ENCODE data around the gene STK17A.

Gene STK17A

DNA sequence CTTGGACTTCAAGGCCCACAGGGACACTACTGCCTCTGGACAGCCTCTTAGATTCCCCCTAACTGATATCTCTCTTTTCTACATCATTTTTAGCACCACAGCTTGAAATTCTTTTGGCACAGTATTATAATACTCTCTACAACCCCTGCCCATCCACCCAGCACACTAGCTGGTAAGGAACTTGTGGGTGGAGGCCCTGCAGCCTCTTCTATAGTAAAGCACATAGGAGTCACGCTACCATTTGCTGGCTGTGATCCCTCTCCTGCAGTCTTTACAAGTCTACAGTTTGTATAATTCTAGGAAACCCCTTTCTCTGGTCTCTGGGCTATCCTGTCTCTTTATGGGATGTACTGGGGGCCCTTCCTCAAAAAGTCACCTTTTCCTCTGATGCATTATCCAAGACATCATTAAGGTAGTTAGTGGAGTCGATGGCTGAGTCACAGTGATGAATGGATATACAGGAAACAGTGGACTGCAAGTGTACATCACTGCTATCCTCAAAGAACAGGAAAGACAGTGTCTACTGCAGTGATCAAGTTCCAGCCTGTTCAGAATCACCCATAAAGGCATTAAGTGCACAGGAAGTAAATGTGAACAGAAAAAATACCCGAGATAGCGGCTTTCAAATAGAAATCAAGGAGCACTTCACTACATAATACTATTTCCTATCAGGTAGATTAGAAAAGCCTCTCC, 54.4 kb downstream of the STK17A start:
- DNase-seq: peak; percentile 23

DNA sequence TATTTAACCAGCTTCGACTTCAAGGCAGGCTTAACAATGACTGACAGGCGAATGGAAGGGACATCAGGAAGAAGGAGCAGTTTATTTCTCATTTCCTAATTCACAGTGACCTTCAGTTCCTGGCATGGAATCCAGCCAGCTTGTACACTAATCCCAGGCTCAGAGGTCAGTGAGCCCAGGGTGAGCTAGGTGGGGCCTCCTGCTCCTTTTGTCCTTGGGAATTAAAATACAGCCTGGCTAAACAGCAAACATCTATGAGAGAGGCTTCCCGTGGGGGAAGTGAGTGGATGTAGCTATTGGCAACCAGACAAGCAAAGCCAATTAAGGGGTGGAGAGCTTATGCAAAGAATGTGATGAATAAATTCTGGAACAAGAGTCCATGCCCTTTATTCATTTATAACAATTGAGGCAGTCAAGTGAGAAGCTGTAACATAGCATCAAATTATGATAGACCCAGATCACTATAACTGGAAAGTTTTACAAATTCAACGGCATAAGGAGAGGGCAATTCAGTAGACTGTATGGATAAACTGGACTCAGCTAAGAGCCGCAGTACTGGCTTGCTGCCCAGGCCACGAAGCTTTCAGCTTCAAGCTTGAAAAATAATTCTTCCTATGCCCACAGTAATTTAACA, 57.1 kb downstream of the STK17A start:
- no peak for DNase-seq

DNA sequence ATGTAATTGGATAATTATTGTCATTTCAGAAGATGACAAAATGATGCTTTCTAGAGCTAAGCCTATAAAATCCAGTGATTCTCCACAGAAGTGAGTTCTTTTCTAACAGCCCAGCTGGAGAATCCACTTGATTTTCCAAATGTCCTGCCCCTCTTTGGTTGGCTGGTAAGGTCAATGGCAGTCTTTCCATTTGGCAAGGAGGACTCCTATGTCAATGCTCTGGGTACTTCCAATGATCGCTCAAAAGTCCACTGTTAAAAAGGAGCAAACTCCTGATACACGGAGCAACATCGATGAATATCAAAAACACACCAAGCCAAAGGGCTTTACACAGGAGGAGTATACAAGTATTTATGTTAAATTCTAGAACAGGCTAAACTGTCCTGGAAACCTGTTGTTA, 57.8 kb downstream of the STK17A start:
- no peak for DNase-seq

DNA sequence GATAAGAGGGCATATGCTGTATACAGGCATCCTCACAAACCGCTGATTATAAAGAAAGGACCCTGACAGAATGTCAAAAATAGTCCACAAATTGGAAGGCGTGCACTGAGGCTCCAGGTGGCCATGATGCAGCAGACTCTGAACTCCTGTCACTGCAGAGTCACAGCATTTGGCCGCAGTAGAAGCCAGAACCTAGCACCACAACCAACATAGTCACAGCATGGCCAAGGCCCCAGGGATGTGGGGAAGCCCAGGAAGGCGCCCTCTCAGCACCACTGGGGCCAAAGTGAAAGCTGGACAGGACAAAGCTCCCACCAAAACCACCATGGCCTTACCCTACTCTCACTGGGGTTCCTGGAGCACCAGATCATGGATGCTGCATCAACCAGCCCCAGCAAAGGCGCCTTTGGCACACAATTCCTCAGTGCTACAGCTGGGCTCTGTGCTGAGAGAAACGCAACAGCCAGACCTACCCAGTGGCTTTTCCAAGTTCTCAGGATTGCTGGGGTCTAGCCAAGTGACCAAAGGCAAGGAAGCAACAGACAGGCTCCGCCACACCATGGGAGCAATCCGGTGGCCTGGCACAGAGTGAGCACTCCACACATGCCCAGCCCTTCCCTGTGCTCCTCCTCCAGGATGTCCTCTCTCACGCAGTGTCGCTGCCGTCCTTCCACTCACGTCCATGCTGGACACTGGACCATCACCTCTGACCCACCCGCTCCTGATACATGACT, 60.2 kb downstream of the STK17A start:
- no peak for DNase-seq

DNA sequence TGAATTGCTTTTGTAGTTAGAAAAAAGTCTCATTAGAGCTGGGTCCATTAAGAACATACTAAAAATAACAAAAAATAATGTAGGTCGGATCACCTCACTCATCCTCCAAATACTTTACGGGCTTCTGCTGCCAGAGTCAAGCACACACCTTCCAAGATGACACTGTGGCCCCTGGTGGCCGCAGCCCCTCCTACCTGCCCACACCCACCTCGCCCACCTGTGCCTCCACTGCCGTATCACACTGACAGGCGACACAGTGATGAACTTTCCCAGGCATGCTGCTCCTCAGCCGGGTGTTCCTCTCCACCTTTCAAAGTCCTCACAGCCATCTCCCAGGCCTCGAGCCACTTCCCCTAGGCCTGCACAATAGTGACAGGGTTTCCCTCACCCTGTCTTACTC, 60.9 kb downstream of the STK17A start:
- no peak for DNase-seq

DNA sequence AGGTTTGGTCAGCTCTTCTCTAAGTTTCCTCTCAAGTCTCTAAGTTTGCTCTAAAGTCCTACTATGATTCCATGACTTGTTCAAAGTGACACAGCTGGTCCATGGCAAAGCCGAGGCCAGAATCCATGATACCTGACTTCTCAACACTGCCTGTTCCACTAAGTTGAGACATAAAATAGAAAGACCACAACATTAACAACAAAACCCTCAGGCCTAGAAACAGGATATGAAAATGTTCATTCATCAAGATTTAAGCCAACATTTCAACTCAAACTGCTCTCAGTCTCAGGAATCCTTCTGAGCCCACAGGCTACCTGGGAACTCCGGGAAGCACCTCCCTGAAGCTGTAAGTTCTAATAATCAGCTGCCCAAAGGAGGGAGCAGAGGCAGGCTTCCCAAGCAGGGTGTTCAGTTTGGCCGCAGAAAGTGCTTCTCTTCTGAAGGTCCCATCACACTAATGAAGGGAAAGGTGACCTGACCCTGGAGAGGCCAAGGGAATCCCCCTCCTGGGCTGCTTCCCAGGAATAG, 62.9 kb downstream of the STK17A start:
- DNase-seq: no peak

DNA sequence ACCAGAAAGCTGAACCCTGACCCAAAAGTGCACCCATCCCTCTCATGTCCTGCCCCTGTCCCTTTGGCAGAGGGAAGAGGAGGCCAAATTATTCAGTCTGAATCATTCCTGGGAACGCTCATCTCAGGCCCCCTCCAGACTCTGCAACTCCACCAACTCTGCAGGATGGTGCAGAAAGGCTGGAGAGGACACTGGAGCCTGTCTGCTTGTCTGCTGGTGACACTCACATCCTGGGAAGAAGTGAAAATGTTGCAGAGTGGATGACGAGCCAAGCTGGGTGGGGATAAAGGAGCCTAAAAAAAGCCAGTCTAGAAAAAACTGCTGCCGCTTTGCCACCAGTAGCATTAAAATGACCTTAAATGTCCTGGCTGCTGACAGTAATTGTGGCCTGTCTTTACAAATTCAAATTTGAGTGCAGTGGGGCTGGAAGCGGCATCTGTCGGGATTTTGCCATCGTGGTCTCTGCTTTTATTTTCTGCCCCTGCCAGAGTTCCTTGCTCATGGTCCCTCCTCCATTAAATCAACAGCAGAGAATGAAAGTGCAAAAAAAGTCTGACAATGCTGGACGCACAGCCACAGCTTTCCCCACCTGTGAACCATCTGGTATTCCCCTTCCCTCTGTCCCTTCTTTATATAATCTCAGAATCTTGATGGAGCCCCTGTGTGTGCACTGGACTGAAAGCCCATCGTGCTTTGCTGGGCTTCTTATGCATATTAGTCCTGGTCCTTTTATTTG, 63.9 kb downstream of the STK17A start:
- DNase-seq: no peak

DNA sequence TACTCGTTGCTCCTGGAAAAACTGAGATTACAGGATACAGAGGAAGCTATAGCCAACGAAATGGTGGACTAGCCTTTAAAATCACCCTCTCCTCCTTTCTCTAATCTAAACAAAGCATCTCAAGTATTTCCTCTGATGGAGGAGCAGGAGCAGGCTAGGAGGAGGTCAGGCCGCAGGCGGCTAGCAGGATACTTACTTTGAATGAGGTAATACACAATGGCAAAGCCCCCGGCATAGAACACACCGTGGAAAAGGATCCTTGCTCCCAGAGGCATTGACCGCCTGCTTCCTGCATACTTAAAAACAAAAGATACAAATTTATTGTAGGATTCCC, 64.4 kb downstream of the STK17A start:
- no peak for DNase-seq

DNA sequence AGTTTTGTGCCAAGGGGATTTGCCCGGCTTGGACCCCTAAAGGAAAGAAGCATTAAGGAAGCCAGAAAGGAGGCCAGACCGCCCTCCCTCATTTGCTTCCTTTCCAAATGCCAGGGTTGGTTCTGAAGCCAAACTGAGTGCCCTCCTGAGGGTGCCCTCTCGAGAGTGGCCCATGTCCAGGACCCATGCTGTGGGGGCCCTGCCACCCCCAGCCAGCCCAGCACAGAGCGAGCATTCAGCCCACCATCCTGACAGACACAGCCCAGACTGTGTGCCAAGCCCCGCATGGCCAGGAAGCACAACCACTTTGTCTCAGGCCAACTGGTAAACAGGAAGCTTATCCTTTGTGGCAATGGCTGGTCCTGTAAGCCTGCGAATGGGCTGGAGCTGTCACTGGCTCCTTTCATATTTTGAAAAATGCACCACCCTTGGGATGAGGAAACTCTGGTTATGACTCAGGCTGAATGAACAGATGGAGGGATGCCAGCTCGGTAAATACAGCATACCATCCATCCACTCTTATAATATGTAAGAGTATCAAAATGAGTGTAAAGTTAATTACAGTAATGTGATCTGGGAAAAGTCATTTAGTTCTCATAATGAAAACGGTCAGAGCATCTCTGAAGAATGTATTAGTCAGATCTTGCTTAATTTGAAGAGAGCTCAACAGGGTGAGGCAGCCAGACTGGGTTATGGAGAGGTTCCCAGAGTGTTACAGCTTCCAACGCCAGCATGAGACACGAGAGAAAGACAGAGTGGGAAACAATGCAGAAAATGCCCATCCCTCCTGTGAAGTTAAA, 65.0 kb downstream of the STK17A start:
- DNase-seq: peak; percentile 91

DNA sequence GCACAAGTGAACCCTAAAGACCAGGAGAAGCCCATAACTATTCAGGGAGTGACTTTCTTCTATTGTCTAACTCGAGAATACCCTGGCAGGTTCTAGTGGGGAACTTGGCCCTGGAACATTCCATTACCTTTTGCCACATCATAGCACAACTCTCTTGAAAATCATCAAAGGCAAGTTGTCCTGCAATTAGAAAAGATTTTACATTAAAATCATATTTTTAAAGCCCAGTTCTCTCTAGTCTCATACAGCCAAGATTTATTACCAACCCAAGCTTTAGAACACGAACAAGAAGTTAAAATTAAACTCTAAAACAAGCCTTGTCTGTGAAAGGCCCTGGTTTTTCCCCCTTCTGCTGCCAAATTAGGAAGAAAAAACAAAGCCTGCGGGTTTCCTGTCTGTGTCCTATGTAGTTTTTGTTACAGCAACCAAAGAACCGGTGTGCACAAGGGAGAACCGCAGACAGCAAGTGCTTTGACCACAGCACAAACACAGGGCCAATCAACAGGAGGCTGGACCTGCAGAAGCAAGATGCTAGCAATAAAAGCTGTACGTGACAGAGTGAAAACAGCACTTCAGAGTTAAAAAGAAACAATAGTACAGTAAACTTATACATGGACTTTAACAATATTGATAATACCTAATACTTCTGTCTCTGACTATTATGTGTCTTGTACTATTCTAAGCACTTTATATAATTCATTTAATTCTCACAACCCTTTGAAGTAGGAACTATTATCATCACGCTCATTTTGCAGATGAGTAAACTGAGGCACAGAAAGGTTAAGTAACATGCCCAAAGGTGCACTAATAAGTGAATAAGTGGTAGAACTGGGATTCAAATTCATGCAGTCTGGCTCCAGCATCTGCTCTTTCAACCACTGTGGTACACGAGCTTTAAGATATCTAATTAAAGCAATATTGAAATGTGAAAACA, 65.8 kb downstream of the STK17A start:
- peak; percentile 92 for DNase-seq

DNA sequence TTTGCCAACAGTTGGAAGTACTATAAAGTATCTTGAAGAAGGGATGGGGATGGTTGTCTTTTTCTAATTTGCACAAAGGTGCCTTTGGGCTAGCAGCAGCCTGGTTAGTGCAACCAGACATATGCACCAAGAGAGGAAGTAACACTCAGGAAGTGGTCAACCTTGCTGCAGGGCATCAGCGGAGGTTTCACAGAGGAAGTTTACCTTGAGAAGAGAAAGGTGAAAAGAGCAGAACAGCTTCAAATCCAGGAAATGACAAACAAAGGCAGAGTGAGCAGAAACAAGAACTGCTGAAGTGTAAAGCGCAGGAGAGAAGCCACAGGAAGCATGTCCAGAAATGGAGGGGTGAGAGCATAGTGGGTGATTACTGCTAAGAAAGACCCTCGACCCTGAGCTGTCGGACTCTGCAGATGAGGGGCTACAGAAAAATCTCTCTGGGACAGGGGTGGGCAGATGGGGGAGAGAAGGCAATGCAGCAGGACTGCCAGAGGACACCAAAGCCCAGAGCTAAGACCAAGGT, 66.9 kb downstream of the STK17A start:
- DNase-seq: peak; percentile 92

DNA sequence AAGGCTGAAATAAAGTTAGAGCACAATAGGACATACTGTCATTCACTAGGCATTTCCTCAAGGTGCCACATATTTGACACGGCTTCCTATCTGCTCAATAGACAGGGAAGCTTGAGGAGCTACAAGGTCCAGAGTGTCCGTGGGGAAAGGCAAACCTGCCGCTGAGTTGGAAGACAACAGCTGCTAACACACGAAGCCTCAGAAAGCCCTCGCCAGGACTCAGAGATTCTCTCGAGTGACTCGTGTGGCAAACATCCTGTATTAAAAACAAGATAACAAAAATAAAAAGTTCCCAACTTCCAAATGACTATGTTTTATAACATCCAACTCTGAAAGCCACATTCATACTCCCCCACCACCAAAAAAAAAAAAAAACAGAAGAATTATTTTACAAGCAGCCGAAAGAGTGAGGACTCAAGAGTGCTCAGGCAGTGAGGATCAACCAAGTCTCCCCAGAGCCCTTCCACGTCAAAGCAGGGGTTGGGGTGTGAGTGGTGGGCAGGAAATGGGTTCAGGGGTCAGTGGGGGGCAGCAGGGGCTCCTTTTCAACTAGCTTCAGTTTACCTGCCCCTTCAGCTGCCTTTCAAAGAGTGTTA, 67.6 kb downstream of the STK17A start:
- peak; percentile 41 for DNase-seq

DNA sequence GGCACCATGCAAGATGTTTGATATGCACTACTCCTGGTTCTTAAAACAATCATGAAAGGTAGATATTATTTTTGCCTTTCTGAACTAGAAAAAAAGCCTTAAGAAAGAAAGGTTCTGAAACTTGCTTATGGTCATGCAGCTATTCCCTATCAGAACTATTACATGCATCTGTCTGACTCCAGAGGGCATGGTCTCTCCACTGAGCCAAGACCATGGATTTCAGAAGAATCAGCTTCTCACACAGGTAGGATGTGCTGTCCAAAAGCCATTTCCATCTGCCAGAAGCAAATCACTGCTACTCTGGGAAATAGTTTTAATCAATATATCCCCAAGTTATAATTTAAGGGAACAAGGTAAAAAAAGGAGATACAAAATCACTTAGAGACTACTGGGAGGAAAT, 69.5 kb downstream of the STK17A start:
- DNase-seq: no peak

DNA sequence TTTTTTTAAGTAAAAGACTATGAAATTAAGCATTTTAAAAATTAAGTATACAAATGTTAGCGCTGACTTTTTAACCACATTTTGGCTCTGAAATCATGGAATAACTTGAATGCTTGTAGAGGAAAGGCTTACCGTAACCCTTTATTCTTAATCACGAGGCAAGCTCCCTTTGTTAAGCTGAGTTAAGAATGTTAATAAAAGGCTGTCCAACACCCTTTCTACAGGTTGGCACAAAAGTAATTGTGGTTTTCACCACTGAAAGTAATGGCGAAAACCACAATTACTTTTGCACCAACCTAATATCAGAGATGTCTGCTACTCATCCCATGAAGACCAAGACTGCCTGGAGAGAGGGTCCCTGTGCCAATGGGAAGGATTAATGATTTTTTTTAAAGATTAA, 70.6 kb downstream of the STK17A start:
- no peak for DNase-seq

DNA sequence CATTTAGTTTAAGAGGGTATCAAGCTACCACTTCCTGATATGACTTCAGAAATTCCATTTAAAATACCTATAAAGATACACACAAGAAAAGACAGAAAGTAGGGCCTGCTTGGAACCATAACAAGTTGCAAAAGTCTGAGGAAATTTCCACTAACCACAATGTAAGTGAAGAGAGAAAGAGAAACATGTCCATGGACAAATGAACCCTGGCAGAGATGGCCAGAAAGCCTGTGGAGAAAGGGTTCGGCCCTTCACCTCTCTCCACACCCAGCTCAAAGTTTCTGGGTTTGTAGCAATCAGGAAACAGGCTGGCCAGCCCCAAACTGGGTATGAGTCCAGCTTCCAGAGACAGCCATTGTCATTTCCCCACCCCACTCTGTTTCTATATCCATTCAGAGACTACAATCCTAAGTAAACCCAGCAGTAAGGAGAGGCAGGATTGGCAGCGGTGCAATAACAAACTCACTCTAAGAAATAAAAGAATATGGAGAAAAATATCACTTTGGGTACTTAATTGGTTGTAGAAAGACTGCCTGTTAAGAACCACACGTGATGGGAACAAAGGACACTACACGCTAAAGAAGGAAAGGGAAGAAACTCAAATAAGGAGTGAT, 71.1 kb downstream of the STK17A start:
- DNase-seq: no peak

DNA sequence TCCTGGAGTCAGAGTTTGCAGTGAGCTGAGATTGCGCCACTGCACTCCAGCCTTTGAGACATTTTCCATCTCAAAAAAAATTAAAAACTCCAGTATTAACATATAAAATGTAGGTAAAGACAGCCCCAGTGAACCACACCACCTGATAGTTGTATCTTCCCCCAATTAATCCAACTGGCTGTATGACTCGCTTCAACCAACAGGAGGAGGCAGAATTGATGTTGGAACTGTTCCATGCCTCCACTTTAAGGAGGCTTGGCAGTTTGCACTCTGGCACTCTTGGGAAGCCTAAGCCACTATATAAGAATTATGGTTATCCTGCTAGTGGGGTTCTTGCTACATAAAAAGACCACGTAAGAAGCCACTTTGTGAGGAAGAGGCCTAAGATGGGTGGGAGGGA, 72.7 kb downstream of the STK17A start:
- no peak for DNase-seq

DNA sequence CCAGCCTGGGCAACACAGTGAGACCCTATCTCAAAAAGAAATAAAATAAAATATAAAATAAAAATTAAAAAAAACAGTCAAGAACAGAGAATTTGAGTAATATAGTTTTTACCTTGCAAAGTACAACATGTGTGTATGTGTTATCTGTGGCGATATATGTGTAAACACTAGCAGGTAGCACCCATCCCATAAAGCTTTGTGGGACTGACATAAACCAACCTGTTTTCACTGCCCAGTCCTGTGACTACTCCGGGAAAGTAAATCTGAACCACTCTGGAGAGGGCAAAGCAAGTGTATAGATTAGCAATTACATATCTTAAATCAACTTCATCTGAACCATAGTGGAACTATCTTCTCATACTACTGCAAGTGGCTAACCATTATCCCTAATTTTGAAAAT, 74.1 kb downstream of the STK17A start:
- DNase-seq: no peak

DNA sequence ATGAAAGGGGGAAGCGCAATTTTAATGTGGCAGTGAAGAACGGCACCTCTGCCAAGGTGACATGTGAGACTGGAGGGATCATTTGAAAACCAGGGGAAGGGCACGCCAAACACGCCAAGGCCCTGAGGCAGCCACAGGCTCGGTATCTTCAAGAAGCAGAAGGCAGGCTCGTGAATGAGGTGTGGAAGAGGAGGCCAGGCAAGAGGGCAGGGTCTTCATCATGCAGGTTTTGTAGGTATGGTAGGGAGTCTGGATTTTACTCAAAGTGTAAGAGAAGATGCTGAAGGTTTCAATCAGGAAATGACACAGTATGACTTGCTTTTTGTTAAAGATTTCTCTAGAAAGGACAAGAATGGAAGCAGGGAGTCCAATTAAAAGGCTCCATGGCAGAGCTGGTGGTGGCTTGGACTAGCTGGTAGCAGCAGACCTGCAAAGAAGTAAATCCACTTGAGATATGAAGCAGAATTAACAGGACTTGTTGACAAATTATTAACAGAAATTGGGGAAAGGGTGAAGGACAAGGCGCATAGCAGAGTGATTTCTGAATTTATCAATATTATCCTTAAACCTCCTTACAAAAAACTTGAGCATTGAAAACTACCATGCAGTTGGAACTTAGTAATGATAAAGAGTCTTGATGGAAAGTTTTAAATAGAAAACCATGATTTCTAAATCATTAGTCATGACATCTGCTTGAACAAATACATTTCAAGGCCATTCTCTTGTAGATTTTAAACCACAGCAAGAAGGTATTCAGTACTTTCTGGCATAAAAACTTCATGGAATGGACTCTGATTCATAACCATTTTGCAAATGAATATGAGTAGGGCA, 76.0 kb downstream of the STK17A start:
- peak; percentile 79 for DNase-seq

DNA sequence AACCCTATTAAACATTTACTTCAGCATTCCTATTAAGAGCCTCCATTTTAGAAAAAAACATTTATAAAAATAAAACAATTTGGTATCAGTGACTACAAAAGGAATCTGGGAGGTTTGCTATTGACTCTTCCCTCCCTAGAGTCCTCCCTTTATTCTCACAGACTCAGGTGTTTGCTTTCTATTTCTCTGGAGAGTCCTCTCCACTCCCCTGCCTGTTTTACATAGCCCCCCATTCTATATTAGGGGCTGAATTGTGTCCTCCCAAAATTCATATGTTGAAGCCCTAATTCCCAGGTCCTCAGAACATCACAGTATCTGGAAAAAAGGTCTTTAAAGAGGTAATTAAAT, 76.6 kb downstream of the STK17A start:
- DNase-seq: no peak

Measured in activated CD4-positive, alpha-beta T cell treated with anti-CD3 and anti-CD28 coated beads, Interleukin-2, Interleukin-6, amounts not matched to agents 100 ng/mL and 50 ng/mL, durations not matched to agents 16 hours and 8 hours (primary cell).